Transverse colon (tissue), 4 donors: Measurements from ENCODE around the gene SRGAP2B.
"Not testable (repeated sequence)": the region's sequence is repeated elsewhere in the genome, so short reads cannot be mapped to it uniquely, and the experiment has no call there.

ENCODE experiments used
- EP300 ChIP-seq: sonication (generic); formaldehyde crosslinking; IDR thresholded peaks from one replicate; pipeline ENCODE4 v1.6.1; 2017; ENCODE audit warnings: antibody characterized with exemption, low read depth
- POLR2A ChIP-seq: fragments of 450-650 bp; IDR thresholded peaks from one replicate; pipeline ENCODE4 v1.6.1; 2016; ENCODE audit warnings: antibody characterized with exemption, mild to moderate bottlenecking, moderate library complexity
- POLR2AphosphoS5 ChIP-seq, 3 donors: sonication (generic); formaldehyde crosslinking; IDR thresholded peaks; one replicate each; pipeline ENCODE4 v1.6.1; 2016; ENCODE audit warnings: antibody characterized with exemption in 3 of 3
- TF ChIP-seq, protein P1 (sequence below), 5 experiments: fragments of 200-600 bp in 3 of 5; fragments of 450-650 bp in 2 of 5; sonication (generic) in 3 of 5; IDR thresholded peaks; 1 replicate in 2 of 5; 2 replicates in 3 of 5; pipeline ENCODE4 v1.5.1; 2016 to 2017; ENCODE audit warnings: antibody characterized with exemption in 5 of 5, inconsistent platforms in 3 of 5, mild to moderate bottlenecking in 2 of 5, moderate library complexity in 1 of 5

DNA sequence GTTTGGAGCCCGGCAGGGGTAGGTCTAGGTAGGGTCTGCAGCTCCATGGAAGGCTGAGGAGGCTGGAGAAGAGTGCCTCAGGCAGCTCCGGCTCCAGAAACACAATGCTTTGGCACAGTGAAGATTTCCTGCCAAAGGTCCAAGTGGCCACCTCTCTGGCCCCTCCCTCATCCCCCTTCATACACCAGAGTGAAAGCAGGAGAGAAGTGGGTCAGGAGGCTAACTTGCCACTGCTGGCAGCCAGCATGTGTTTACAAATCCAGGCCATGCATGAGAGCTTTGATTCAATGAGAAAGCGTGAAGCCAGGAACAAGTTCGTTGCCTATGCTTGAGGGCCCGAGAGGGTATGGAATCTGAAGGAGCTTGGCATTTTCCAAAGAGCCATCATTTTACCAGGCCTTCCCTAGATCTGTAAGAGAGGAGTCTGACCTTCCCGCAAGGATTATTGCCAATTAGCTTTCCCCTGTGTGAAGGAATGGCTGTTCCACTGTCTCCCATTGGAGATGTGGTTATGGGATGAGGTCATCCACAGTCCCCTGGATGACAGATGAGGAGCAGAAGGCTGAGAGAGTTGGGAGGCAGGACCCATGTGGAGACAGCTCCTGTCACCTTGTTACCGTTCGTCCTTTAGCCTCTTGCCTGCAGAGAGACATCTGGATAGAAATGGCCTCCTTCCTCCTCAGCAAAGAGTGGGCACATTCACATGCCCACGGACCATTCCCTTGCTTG is 201.3 kb downstream of the SRGAP2B start:
- TF ChIP-seq, protein P1, sequence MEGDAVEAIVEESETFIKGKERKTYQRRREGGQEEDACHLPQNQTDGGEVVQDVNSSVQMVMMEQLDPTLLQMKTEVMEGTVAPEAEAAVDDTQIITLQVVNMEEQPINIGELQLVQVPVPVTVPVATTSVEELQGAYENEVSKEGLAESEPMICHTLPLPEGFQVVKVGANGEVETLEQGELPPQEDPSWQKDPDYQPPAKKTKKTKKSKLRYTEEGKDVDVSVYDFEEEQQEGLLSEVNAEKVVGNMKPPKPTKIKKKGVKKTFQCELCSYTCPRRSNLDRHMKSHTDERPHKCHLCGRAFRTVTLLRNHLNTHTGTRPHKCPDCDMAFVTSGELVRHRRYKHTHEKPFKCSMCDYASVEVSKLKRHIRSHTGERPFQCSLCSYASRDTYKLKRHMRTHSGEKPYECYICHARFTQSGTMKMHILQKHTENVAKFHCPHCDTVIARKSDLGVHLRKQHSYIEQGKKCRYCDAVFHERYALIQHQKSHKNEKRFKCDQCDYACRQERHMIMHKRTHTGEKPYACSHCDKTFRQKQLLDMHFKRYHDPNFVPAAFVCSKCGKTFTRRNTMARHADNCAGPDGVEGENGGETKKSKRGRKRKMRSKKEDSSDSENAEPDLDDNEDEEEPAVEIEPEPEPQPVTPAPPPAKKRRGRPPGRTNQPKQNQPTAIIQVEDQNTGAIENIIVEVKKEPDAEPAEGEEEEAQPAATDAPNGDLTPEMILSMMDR (IDR thresholded peaks at IDR 0.05) = not testable (repeated sequence)
- not testable (repeated sequence) for TF ChIP-seq POLR2AphosphoS5 (IDR thresholded peaks at IDR 0.05); POLR2A; EP300
